Measurements from ENCODE around the gene AGPAT3. TPM values are rescaled to one million over a fixed set of nuclear protein-coding genes. Genes with fewer than 3 reads are reported as not detected.

Gene AGPAT3
- total RNA-seq, 1 donor = 47.4 TPM

DNA sequence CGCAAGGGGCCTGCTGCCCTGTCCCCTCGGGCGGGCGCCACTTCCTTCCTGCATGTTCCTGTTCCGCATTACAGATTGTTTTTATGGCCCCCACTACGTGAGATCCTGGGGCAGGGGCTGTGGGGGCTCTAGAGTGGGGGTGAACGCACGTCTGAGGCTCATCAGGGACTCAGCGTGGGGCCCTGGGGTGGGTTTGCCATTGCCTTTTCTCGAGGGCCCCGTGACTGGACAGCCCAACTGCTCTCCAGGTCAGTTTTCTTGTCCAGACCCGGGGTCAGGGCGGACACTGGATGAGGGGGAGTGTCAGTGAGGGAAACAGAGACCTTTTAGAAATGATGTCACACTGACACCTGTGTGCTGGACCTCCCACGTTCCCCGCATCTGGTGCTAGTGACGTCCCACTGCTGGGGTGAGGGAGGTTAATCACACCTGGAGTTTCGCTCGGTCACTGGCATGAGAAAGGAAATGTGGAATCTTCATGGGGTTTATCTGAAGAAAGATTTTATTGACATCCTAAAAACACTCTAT, 65.9 kb downstream of the AGPAT3 start:
- Histone ChIP-seq H3K4me2 (ENCODE audit: insufficient read depth, low read length) (no peak overlapping the region), H3K79me2 (ENCODE audit: insufficient read depth, low read length) (peaks cover 53% of the 10 kb centered on the region), H3K27me3 (ENCODE audit: insufficient read depth, low read length) (no peaks in the 10 kb centered on the region), H3K36me3 (ENCODE audit: insufficient read depth, low read length) (peaks cover 4% of the 10 kb centered on the region), H3K4me3 (ENCODE audit: insufficient read depth, low read length) (no peak overlapping the region), H4K20me1 (ENCODE audit: insufficient read depth, low read length) (peaks cover 24% of the 10 kb centered on the region), H2AFZ (ENCODE audit: low read length) (no peak overlapping the region), H3K4me1 (ENCODE audit: insufficient read depth, low read length) (no peaks in the 10 kb centered on the region), H3K27ac (ENCODE audit: low read depth, low read length) (no peak overlapping the region), H3K9me3 (ENCODE audit: low read depth, low read length) (no peaks in the 10 kb centered on the region)
- DNase-seq (ENCODE audit: insufficient read length, low spot score, missing footprints) = no peak
- TF ChIP-seq, protein P1, sequence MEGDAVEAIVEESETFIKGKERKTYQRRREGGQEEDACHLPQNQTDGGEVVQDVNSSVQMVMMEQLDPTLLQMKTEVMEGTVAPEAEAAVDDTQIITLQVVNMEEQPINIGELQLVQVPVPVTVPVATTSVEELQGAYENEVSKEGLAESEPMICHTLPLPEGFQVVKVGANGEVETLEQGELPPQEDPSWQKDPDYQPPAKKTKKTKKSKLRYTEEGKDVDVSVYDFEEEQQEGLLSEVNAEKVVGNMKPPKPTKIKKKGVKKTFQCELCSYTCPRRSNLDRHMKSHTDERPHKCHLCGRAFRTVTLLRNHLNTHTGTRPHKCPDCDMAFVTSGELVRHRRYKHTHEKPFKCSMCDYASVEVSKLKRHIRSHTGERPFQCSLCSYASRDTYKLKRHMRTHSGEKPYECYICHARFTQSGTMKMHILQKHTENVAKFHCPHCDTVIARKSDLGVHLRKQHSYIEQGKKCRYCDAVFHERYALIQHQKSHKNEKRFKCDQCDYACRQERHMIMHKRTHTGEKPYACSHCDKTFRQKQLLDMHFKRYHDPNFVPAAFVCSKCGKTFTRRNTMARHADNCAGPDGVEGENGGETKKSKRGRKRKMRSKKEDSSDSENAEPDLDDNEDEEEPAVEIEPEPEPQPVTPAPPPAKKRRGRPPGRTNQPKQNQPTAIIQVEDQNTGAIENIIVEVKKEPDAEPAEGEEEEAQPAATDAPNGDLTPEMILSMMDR (IDR thresholded peaks at IDR 0.05; ENCODE audit: extremely low read depth, low read depth, low read length) = no peak

DNA sequence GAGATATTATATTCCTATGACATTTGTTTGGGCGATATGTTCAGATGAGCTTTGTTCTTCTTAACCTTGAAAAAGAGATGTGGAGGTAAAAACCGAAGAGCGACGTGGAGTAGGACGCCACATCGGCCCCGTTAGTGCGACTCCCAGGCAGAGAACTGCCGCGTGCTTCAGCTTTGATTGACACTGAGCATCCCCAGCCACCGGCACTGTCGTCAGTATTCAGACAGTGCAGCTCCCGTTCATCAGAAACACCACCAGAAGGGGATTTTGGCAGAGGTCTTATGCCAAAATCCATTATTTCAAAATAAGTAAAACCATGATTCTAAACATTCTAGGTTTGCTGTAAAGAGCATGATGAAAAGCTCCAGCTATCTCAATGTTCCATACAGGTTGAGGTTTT, 66.5 kb downstream of the AGPAT3 start:
- H3K27me3 ChIP-seq (ENCODE audit: insufficient read depth, low read length) = no peaks in the 10 kb centered on the region
- H3K79me2 ChIP-seq (ENCODE audit: insufficient read depth, low read length) = peaks cover 50% of the 10 kb centered on the region
- no peak overlapping the region for H3K4me3 ChIP-seq (ENCODE audit: insufficient read depth, low read length)
- H4K20me1 ChIP-seq (ENCODE audit: insufficient read depth, low read length) = peaks cover 21% of the 10 kb centered on the region
- H3K9me3 ChIP-seq (ENCODE audit: low read depth, low read length) = no peaks in the 10 kb centered on the region
- H3K36me3 ChIP-seq (ENCODE audit: insufficient read depth, low read length) = peaks cover 4% of the 10 kb centered on the region
- DNase-seq (ENCODE audit: insufficient read length, low spot score, missing footprints) = no peak
- TF ChIP-seq, protein P1 (IDR thresholded peaks at IDR 0.05; ENCODE audit: extremely low read depth, low read depth, low read length) = no peak
- no peak overlapping the region for H3K4me2 ChIP-seq (ENCODE audit: insufficient read depth, low read length)
- H2AFZ ChIP-seq (ENCODE audit: low read length) = no peak overlapping the region
- H3K27ac ChIP-seq (ENCODE audit: low read depth, low read length) = no peak overlapping the region
- no peaks in the 10 kb centered on the region for H3K4me1 ChIP-seq (ENCODE audit: insufficient read depth, low read length)

DNA sequence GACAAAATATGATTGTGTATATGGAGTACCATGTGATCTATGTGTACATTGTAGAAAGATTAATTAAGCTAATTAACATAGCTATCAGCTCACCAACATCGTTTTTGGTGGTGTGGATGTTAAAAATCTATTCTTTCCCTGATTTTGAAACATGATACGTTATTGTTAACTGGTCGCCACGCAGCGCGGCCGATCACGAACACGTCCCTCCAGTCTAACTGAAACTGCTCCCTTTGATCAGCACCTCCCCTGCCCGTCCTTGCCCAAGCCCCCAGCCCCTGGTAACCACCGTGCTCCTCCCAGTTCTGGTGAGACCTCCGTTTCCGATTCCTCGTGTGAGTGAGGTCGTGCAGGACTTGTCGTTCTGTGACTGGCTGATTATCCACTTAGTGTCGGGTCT, 67.0 kb downstream of the AGPAT3 start:
- H3K36me3 ChIP-seq (ENCODE audit: insufficient read depth, low read length) = peaks cover 4% of the 10 kb centered on the region
- H3K27ac ChIP-seq (ENCODE audit: low read depth, low read length) = no peak overlapping the region
- no peak overlapping the region for H3K4me3 ChIP-seq (ENCODE audit: insufficient read depth, low read length)
- H3K79me2 ChIP-seq (ENCODE audit: insufficient read depth, low read length) = peaks cover 51% of the 10 kb centered on the region
- no peaks in the 10 kb centered on the region for H3K4me1 ChIP-seq (ENCODE audit: insufficient read depth, low read length)
- H3K9me3 ChIP-seq (ENCODE audit: low read depth, low read length) = no peaks in the 10 kb centered on the region
- H4K20me1 ChIP-seq (ENCODE audit: insufficient read depth, low read length) = peaks cover 23% of the 10 kb centered on the region
- H3K27me3 ChIP-seq (ENCODE audit: insufficient read depth, low read length) = no peaks in the 10 kb centered on the region
- H2AFZ ChIP-seq (ENCODE audit: low read length) = no peak overlapping the region
- no peak overlapping the region for H3K4me2 ChIP-seq (ENCODE audit: insufficient read depth, low read length)
- no peak for DNase-seq (ENCODE audit: insufficient read length, low spot score, missing footprints)
- TF ChIP-seq, protein P1 (IDR thresholded peaks at IDR 0.05; ENCODE audit: extremely low read depth, low read depth, low read length) = no peak

DNA sequence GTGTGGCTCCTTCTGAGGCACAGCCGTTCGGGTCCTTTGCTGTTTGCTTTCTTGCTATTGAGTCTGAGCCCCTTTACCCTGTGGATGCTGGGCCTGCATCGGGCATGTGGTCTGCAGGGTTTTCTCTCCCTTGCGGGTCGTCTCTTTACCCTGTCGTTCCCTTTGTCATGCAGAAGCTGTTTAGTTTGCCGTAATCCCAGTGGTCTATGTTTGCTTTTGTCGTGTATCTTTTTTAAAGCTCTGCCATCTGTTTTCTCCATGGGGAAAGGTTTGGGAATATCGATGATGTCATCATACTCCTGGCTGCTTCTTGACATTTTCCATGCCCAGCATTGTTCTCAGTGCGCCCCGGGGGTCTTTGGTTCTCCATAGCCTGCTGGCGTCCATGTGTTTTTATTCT, 68.2 kb downstream of the AGPAT3 start:
- Histone ChIP-seq H3K4me1 (ENCODE audit: insufficient read depth, low read length) (no peaks in the 10 kb centered on the region), H3K27me3 (ENCODE audit: insufficient read depth, low read length) (no peaks in the 10 kb centered on the region), H3K27ac (ENCODE audit: low read depth, low read length) (no peak overlapping the region), H3K4me3 (ENCODE audit: insufficient read depth, low read length) (no peak overlapping the region), H4K20me1 (ENCODE audit: insufficient read depth, low read length) (peaks cover 17% of the 10 kb centered on the region), H3K36me3 (ENCODE audit: insufficient read depth, low read length) (no peaks in the 10 kb centered on the region), H2AFZ (ENCODE audit: low read length) (no peak overlapping the region), H3K79me2 (ENCODE audit: insufficient read depth, low read length) (peaks cover 50% of the 10 kb centered on the region), H3K9me3 (ENCODE audit: low read depth, low read length) (no peaks in the 10 kb centered on the region), H3K4me2 (ENCODE audit: insufficient read depth, low read length) (no peak overlapping the region)
- TF ChIP-seq, protein P1 (IDR thresholded peaks at IDR 0.05; ENCODE audit: extremely low read depth, low read depth, low read length) = no peak
- no peak for DNase-seq (ENCODE audit: insufficient read length, low spot score, missing footprints)

All from osteoblast (primary cell).